Measurements from ENCODE around the gene MYL7.

Gene MYL7

DNA sequence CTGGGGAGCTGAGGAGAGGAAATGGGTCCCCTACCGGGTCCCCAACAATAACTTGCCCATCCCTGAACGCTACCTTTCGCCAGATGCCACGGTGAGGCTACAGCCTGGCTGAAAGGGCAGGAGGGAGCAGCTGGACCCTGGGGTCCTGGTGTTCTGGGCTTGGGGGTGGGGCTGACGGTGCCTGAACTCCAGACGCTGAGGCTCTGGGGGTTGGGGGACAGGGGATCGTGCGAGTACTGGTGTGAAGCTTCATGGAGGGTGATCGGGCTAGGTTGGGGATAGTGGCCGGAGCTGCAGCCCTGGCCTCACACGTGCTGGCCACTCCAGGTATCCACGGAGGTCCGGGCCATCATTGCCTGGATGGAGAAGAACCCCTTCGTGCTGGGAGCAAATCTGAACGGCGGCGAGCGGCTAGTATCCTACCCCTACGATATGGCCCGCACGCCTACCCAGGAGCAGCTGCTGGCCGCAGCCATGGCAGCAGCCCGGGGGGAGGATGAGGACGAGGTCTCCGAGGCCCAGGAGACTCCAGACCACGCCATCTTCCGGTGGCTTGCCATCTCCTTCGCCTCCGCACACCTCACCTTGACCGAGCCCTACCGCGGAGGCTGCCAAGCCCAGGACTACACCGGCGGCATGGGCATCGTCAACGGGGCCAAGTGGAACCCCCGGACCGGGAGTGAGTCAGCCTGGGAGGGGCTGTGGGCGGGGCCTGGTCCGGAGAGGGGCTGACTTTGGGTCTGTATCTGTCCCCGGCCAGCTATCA is 28.7 kb downstream of the MYL7 start:
- no peak for DNase-seq (ENCODE audit: low spot score)

DNA sequence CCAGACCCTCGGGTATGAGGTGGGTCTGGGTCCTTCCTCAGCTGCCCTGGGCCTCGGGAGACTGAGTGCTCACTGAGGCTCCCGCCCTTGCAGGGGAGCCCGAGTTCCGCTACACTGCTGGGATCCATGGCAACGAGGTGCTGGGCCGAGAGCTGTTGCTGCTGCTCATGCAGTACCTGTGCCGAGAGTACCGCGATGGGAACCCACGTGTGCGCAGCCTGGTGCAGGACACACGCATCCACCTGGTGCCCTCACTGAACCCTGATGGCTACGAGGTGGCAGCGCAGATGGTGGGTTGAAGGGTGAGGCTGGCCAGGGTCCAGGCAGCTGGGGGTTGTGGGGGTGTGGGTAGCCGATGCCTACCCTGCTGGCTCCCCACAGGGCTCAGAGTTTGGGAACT is 29.4 kb downstream of the MYL7 start:
- DNase-seq (ENCODE audit: low spot score): no peak

DNA sequence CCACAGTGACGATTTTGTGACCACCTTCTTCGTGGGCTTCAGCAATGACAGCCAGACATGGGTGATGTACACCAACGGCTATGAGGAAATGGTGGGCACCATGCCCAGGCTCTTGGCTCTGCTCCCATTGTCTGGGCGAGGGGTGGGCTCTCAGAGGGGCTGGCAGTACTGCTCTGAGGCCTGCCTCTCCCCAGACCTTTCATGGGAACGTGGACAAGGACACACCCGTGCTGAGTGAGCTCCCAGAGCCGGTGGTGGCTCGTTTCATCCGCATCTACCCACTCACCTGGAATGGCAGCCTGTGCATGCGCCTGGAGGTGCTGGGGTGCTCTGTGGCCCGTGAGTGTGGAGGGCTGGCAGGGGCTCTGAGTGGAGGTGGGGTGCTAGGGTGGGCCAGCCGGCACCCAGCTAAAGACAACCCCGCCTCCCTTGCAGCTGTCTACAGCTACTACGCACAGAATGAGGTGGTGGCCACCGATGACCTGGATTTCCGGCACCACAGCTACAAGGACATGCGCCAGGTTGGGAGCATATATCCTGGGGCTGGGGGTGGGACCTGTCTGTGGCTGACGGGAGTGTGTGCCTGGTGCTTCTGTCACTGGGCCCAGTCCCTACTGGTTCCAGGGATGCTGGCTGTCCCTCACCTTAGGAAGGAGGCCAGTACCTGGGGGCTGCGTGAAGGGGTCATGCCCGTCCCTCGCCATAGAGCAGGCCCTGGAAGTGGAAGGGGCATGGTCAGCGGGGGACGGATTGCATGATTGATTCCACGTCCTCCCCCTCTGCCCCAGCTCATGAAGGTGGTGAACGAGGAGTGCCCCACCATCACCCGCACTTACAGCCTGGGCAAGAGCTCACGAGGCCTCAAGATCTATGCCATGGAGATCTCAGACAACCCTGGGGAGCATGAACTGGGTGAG is 30.2 kb downstream of the MYL7 start:
- no peak for DNase-seq (ENCODE audit: low spot score)

DNA sequence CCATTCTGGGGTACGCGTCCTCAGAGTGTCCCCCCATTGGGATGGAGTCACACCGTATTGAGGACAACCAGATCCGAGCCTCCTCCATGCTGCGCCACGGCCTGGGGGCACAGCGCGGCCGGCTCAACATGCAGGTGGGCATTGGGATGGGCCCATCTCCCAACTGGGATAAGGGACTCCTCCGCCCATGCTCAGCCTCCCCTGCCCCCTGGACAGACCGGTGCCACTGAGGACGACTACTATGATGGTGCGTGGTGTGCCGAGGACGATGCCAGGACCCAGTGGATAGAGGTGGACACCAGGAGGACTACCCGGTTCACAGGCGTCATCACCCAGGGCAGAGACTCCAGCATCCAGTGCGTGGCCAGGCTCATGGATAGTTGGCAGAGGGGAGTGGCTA is 31.1 kb downstream of the MYL7 start:
- no peak for DNase-seq (ENCODE audit: low spot score)

DNA sequence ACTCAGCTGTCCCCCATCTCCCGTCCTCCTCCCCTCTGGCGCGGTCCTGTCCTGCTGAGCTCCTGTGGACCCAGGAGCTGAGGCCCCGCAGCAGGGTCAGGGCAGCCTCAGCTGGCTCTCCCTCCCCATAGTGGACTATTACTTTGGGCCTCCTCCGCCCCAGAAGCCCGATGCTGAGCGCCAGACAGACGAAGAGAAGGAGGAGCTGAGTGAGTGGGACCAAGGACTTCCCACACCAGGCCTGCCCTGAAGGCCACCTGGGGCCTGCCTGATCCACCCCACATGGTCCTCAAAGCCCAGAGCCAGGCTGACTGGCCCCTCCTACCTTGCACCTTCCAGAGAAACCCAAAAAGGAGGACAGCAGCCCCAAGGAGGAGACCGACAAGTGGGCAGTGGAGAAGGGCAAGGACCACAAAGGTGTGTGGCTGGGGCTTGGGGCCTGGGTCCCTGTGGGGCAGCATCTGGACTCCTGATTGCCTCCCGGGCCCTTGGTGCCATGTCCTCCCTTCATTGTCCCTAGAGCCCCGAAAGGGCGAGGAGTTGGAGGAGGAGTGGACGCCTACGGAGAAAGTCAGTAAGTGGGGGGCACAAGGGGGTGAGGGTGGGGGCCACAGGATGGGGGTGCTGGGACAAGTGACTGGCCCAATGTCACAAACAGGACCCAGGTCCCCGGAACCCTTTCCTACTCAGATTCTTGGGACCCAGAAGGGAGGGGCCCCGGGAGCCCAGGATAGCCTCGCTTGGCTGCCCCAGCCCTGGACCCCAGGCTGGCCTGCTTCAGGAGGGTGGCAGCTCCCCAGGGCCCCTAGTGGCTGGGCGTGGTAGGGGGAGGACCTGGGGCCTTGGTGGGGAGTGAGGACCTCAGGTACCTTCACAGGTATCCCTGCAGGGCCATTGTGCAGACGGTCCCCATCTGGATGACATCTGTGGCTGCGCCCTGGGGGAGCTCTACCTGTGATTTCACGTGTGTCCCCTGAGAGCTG is 32.1 kb downstream of the MYL7 start:
- no peak for DNase-seq (ENCODE audit: low spot score)

DNA sequence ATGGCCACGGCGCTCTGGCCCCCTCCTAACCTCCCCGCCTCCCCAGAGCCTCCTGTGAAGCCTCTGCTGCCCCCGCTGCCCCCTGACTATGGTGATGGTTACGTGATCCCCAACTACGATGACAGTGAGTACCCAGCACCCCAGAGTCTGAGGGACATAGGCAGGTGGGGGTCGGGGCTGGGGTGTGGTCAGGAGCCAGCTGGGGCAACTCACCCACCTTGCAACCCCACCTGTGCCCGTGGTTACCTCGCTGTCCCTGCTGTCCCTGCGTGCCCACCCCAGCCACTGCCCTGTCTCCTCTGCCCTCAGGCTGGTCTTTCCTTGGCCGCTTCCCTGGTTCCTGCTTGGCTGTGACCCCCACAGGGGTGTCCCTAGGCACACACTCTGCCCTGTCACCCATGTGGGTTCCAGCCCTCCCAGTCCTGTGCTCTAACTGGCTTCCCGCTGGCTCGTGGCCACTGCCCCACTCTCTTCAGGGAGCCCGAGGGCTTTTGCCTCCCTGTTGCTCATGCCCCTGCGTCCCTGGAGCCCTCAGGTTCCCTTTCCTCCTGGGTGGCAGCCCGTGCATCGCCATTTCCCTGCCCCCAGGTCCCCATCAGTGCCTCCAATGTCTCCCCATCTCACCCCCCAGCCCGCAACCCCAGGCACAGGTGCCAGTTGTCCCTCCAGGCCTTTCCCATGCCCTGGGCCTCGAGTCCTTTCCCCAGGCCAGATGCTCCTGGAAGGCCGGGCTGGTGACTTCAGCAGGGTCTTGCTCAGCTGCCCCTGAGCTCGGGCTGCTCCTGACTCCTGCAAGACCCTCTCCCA is 33.0 kb downstream of the MYL7 start:
- DNase-seq (ENCODE audit: low spot score): no peak

DNA sequence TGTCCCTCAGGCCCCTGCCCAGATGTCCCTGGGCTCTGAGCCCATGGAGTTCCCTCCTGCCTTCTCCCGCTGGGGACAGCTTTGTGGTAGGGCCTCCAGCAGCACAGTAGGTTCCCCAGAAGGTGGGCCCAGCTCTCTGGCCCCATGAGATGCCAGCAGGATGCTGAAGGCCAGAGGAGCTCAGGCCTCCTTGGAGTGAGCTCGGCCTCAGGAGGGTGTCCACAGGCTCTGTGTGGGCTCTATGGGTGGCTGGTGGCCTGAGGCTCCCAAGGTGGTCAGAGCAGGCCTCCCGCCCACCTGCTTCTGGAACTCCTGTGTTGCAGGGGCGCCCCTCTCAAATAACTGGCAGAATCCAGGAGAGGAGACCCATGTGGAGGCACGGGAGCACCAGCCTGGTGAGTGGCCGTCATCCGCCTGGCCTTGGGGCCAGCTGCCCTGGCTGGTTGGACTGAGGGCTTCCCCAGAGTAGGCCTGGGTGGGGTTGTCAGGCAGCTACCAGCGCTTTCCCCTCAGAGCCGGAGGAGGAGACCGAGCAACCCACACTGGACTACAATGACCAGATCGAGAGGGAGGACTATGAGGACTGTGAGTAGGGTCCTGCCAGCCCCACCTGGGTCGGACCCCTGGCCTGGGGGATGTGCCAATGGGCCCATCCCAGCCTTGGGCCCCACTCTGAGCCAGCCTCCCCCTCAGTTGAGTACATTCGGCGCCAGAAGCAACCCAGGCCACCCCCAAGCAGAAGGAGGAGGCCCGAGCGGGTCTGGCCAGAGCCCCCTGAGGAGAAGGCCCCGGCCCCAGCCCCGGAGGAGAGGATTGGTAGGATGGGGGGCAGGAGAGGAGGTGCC is 33.8 kb downstream of the MYL7 start:
- DNase-seq (ENCODE audit: low spot score): no peak

DNA sequence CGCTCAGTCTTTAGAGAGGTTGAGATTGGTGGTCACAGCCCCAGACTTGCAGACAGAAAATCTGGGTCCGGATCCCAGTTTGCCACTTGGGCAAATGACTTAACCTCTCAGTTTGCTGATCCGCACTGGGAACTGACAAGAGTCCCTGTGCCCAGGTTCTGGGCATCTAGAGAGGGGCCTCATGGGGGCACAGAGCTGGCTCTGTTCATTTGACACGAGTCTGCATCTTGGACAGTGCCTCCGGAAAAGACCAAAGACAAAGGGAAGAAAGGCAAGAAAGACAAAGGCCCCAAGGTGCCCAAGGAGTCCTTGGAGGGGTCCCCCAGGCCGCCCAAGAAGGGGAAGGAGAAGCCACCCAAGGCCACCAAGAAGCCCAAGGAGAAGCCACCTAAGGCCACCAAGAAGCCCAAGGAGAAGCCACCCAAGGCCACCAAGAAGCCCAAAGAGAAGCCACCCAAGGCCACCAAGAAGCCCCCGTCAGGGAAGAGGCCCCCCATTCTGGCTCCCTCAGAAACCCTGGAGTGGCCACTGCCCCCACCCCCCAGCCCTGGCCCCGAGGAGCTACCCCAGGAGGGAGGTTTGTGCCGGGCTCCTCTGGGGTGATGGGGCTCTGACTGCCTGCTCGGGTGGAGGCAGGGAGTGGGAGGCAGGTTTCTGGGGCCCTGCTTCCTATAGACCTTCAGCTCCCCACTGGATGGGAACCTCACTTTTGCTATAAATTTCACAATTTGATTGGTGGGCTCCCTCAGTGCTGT is 34.6 kb downstream of the MYL7 start:
- no peak for DNase-seq (ENCODE audit: low spot score)

DNA sequence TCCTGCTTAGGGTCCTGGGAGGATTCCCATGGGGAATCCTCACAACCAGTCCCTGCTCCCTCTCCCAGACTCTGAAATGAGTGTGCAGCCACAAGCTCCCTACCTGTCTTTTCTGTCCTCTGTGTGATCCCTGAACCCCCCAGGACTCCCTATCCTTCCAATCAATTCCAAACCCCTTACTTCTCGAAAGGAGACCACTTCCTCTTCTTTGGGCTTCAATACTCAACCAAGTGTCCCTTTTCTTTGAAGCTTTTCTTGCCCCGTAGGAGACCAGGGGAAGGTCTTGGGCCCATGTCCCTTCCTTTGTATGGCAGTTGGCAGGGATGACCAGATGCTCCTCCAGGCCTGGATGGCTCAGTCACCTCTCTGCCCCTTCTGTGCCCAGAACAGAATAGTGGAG is 35.3 kb downstream of the MYL7 start:
- DNase-seq (ENCODE audit: low spot score): no peak

DNA sequence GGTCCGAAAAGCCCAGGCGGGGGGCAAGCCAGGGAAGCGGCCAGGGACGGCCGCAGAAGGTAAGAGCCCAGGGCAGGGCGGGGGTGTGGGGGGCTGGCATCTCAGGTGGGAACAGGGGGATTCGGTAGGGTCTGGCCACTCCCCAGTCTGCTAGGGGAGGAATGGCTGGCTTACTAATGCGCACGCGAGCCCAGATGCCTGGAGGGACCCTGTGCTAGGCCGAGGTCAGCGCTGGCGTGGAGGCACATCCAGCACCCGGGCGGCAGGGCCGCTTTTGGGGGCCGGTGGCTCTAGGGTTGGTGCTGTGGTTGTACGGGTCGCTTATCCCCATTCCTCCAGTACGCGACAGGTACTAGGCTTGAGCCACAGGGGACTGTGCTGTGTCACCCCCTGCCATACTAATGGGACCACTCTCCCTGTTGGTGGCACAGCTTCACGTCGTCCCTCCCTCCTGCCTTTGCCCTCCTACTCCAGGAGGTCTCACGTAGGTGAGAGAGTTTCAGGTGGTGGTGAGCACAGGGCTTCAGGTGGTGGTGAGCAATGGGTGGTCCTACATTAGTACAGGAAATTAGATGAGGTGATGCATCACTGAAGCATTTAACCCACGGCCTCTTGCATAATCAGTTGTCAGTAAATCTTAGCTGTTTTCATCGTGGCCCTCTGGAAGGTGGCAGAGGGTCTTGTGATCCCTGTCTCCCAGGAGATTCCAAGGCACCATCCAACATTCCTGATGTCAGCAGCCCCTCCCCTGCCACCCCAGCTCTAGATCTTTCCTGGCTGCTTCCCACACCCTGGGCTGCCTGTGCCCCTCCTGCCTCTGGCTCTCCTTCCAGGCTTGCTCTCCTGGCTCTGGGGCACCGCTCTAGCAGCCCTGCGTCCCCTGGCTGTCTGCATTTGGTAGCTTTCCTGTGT is 36.0 kb downstream of the MYL7 start:
- DNase-seq (ENCODE audit: low spot score): no peak

DNA sequence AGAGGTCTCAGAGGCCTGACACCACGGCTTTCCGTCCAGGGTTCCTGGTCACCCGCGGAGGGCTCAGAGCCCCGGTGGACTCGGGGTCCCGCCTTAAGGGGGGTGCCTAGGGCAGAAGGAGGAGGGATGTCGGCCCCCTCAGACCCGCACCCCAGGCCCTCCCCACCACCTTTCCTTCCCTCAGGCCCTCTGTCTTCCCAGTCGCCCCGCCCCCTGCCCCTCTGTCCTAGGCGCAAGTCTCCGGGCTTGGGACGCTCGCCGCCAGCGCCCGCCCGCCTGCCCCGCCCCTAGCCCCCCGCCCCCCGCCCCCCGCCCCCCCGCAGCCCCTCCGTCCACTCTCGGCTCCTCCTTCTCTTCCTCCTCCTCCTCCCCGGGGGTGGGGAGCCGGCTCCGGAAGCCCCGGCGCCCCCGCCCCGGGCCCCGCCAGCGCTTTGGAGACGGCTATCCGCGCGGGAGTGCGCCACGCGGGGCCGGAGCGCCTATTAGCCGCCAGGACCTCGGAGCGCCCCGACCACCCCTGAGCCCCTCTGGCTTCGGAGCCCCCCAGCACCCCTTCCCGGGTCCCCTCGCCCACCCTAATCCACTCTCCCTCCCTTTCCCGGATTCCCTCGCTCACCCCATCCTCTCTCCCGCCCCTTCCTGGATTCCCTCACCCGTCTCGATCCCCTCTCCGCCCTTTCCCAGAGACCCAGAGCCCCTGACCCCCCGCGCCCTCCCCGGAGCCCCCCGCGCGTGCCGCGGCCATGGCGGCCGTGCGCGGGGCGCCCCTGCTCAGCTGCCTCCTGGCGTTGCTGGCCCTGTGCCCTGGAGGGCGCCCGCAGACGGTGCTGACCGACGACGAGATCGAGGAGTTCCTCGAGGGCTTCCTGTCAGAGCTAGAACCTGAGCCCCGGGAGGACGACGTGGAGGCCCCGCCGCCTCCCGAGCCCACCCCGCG is 36.9 kb downstream of the MYL7 start, which contains the start of gene AEBP1:
Gene AEBP1 (plus strand): TSS at position 423 of the 937 bp plus-strand sequence. CDS start 321 bp downstream, at position 744.
- DNase-seq (ENCODE audit: low spot score): no peak

DNA sequence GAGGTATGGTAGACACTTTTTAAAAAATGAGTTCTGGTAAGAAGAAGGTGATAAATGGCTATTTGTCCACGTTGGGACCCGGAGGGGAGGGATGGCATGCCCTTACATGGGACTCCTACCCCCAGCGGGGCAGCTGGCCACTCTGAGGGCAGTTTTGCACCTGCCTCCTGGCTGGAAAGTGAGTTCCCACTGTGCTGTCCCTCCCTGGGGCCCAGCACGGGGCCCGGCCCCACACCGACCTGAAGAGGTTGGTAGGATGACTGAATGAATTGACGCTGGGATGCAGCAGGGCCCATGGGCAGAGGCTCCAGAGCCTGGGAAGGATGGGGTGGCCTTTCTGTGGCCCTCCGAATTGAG is 37.6 kb downstream of the MYL7 start:
- DNase-seq (ENCODE audit: low spot score): no peak

DNA sequence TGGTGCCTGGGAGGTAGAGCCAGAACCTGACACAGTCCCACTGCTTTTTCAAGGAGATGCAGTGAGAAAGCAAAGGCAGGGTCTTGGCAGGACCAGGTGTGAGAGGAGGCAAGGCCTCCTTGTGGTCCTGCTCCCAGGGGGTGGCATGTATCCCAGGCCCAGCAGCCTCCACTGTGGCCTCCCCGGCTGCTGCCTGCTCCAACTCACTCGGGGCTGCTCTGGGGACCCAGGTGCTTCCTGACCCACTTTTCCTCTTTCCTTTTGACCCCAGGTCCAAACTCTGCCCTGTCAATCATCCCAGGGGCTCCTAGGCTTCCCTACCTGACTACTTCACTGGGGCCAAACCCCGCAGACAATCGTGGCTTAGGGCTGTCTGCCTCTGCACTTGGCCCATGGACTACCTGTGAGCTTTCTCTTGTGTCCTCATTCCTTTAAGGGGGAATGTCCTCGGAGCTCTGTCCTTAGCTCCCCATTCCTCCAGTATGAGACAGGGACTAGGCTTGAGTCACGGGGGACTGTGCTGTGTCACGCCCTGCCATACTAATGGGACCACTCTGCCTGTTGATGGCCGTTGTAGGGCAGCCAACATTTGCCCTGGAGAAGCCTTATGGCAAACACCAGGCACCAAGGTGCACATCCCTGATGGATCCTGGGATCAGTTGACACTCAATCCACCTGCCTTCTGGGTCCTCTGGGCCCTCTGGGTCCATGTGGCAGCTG is 38.1 kb downstream of the MYL7 start:
- no peak for DNase-seq (ENCODE audit: low spot score)

DNA sequence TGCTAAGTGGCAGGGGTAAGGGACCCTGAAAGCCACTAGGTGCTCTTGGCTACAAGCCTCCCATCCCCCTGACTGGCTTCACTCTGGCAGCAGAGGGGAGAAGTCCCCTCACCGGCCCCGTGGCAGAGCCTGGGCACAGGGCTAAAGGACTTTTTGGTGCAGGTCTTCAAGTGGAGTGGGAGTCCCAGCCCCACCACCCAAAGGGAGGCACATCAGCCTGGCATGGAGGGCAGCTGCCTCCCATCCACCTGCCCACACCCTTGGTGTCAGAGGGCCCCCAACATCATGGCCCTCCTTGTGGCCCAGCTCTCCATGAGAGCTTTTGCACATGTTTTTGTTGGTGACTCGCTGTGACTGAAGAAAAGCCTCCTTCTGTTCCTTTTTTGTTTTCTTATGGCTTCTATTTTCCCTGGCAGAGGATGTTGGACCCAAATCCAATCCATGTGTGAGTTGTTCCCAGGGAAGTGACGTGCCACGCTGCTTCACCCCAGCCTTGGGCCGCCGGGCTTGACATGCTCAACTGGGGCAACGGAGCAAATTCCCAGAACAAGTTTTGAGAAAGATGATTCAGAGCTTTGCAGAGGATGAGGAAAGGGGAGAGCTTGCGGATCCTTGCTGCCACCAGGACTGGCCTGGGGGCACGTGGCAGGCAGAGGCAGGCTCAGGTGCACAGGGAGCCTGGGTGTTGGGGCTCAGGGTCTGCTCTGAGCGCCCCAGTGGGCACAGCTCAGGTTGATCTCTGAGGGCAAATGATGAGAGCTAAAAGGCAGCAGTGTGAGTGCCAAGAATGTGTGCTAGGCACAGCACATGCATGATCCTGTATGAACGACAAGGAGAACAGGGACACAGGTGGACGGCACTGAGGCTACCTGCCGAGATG is 38.9 kb downstream of the MYL7 start:
- DNase-seq (ENCODE audit: low spot score): no peak

DNA sequence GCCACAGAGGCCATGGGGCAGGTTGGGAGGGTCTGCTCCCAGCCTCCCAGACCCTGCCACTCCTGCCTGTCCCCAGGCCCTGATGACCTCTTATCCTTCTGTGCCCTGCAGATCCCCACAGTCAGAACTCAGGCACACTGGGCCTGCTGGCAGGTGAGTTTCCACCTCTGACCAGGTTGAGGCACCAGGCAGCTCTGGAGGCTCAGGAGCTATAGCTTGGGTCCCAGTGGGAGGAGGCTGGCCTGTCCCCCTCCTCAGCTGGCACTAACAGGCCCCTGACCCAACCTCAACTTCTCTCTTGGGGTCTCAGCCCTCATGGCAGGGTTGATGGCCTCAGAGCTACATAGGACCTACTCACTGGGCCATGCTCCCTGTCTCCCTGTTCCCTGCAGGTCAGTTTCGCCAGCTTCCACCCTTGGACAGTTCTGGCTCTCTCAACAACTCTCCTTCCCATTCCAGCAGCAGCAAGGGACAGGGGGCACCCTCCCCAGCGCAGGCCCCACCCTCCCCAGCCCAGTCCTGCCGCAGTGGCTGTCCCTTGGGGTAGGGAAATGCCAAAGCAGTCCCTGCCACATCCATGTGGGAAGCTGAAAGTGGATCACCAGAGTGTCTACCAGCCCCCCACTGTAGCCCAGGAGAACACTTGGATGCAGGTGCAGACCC is 39.7 kb downstream of the MYL7 start:
- DNase-seq (ENCODE audit: low spot score): no peak
